NCI-H446 (cell line): ENCODE data around the gene LCNL1.

Source experiments
- DNase-seq, 2 experiments: peaks; one replicate each; lab custom pipeline; 2025; lab: John Stamatoyannopoulos, UW

The LCNL1 gene

DNA sequence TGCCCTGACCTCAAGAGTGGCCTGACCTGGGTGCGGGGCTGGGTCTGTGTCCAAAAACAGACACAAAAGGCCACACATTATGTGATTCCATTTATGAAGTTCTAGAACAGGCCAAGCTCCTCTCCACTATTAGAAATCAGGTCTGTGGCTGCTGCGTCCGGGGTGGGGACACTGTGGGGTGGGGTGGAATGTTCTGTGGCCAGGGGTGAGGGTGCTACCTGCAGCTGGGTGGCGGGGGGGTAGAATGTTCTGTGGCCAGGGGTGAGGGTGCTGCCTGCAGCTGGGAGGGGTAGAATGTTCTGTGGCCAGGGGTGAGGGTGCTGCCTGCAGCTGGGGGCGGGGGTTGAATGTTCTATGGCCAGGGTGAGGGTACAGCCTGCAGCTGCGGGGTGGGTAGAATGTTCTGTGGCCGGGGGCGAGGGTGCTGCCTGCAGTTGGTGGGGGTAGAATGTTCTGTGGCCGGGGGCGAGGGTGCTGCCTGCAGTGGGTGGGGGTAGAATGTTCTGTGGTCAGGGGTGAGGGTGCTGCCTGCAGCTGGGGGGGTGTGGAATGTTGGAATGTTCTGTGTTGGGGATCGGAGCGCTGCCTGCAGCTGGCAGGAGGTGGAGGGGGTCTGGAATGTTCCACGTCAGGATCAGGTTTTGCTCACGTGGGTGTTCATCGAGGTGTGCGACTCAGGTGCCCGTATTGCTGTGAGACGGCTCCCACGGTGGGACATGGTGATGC lies 22.4 kb upstream of the LCNL1 start:
- no peak for DNase-seq

- no peak for DNase-seq
These were observed 21.9 kb upstream of the LCNL1 start for GRCh38 chr9:136960938-136961275.

DNA sequence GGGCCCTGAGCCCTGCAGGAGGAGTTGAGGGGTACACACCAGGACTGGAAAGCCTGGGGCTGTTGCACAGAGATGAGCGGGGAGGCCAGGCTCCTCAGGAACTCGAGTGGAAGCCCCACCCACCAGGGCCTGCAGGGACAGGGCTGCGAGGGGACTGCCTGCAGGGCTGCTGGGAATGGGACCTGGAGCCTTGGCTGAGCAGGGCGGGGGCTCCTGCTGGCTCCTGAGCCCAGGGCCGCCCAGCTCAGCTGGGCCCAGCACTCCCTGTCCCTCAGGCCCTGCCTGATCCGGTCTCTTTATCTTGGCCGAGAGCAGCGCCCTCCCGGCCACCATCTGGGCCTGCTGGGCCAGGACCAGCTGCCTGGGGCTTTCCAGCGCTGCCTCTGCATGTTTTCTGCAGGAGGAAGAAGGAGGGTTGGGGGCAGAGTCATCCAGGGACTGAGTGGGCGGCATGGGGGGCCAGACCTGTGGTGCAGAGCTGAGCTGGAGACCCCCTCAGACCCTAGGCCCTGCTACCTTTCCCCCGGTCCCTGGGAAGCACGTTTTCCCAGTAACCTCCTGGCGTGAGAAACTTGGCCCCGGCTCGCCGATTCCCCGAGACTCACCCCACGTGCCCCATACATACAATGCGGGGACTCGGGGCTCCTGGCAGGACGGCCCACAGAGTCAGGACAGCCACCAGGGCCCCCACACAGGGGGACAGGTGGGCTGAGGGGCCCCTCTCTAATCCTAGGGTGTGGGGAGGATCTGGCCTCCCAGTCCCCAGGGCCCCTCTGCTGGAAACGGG lies 21.3 kb upstream of the LCNL1 start:
- no peak for DNase-seq

DNA sequence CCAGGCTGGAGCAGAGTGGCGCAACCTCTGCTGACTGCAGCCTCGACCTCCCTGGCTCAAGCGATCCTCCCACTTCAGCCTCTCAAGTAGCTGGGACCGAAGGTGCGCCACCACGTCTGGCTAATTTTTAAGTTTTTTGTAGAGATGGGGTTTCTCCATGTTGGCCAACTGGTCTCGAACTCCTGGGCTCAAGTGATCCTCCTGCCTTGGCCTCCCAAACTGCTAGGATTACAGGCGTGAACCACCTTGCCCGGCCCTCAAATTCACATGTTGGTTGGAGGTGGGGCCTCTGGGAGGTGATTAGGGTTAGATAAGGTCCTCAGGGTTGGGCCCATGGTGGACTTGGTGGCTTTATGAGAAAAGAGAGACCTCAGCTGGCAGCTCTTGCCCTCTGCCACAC lies 20.6 kb upstream of the LCNL1 start:
- DNase-seq, result no peak

GRCh38 chr9:136962701-136963248 lies 20.0 kb upstream of the LCNL1 start:
- DNase-seq, result no peak

DNA sequence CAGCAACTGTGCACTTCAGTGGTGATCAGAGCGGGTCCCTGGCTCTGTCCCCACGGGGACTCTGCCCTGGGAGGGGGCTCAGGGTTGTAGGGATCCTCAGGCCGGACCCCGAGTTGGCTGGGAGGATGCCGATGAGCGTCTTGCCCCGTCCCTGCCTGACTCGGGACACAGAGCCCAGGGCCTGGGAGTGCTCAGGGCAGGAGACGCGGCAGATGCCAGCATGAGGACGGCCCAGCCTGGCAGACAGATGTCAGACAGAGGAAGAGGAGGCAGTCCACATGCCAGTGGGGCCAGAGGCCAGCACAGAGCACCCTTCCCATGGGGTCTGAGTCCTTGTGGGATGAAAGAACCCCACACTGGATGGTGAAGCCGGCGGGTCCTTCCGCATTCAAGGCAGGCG lies 19.5 kb upstream of the LCNL1 start:
- no peak for DNase-seq

GRCh38 chr9:136963751-136964150 lies 19.0 kb upstream of the LCNL1 start:
- DNase-seq, result no peak

- DNase-seq, result no peak
These were observed 18.6 kb upstream of the LCNL1 start for GRCh38 chr9:136964171-136964689.

- no peak for DNase-seq
These were observed 17.9 kb upstream of the LCNL1 start for GRCh38 chr9:136964833-136965422.

GRCh38 chr9:136965771-136966484 lies 16.9 kb upstream of the LCNL1 start:
- no peak for DNase-seq

- no peak for DNase-seq
These were observed 14.3 kb upstream of the LCNL1 start for GRCh38 chr9:136968333-136969127.

DNA sequence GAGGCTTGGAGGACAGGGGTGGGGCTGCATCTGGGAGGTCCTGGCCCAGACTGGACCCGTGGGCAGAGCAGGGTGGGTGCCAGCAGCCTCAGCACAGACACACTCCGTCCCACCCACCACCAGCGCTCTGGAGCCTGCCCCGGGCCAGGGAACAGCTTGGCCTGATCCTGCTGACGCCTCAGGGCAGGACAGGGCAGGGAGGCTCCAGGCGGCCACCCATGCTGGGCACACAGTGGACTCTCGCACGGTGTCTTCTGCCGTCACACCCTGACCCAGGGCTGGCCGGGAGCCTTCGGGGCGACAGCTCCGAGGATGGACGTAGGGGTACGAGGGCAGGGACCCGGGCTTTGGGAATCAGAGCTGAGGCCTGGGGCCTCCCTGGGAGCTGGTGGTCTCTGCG lies 13.6 kb upstream of the LCNL1 start:
- no peak for DNase-seq

GRCh38 chr9:136969774-136970173 lies 13.0 kb upstream of the LCNL1 start:
- DNase-seq, result no peak

DNA sequence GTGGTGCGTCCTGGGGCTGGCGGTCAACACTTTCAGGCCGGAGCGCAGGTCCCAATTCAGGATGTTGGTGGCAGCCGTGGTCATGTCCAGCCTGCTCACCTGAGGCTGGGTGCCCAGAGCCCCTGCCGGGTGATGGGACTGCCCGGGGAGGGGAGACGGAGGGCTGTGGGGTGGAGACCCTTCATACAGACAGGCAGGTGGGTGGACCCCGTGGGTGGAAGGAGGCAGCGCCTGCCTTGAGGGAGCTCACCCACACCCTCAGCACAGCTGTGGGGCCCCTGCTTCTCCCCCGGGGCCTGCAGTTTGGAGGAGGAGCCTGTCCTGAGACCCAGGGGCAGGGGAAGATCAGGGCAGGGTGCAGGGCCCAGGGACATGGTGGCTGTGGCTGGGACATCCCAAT lies 12.4 kb upstream of the LCNL1 start:
- DNase-seq, result no peak

GRCh38 chr9:136971746-136972145 lies 11.0 kb upstream of the LCNL1 start:
- DNase-seq, result no peak

GRCh38 chr9:136972335-136972734 lies 10.5 kb upstream of the LCNL1 start:
- no peak for DNase-seq

- DNase-seq, result no peak
These were observed 10.1 kb upstream of the LCNL1 start for GRCh38 chr9:136972743-136973142.

GRCh38 chr9:136973618-136974617 lies 8.9 kb upstream of the LCNL1 start:
- DNase-seq, result no peak

- no peak for DNase-seq
These were observed 7.8 kb upstream of the LCNL1 start for GRCh38 chr9:136974817-136975535.
